ENCODE data around the gene ITGBL1. TPM values are rescaled to one million over a fixed set of nuclear protein-coding genes. Genes with fewer than 3 reads are reported as not detected.

The ITGBL1 gene
- total and polyA plus RNA-seq, 2 of the 13 experiments (the other 11 are each of a cell fraction or from before 2014, with no cell fraction given), result 0.02 TPM; not detected in 1

- TF ChIP-seq HIC2 (CRISPR knock-in tag; IDR thresholded peaks at IDR 0.05; ENCODE audit: low read depth) (no peak), SP5 (CRISPR knock-in tag; IDR thresholded peaks at IDR 0.05; ENCODE audit: borderline replicate concordance, low read depth) (0 out of 2 replicates have a peak, but pooled peaks have one; percentile 13), ZBTB14 (CRISPR knock-in tag; IDR thresholded peaks at IDR 0.05) (no peak), ZGPAT (CRISPR knock-in tag; IDR thresholded peaks at IDR 0.05) (peak; percentile 58; the same call in 1 of the 2 replicates), SOX6 (IDR thresholded peaks at IDR 0.05) (no peak), SOX6 (CRISPR knock-in tag; IDR thresholded peaks at IDR 0.05) (peak; percentile 58), SOX5 (CRISPR knock-in tag; IDR thresholded peaks at IDR 0.05; ENCODE audit: borderline replicate concordance) (peak; percentile 94), ZNF746 (CRISPR knock-in tag; IDR thresholded peaks at IDR 0.05) (no peak), EP300 (IDR thresholded peaks at IDR 0.05; ENCODE audit: low read depth in 2 of 2, low read length in 2 of 2) (peak in 1 of 2 experiments; percentile 33; a peak in 1 of 4 replicates), EP300 (CRISPR knock-in tag; IDR thresholded peaks at IDR 0.05; ENCODE audit: borderline replicate concordance) (no peak), FOXP1 (IDR thresholded peaks at IDR 0.05) (no peak), FOXP1 (CRISPR knock-in tag; IDR thresholded peaks at IDR 0.05) (peak; percentile 74), HHEX (CRISPR knock-in tag; IDR thresholded peaks at IDR 0.05) (0 out of 2 replicates have a peak, but pooled peaks have one; percentile 20), PITX1 (CRISPR knock-in tag; IDR thresholded peaks at IDR 0.05) (no peak), HOXA7 (CRISPR knock-in tag; IDR thresholded peaks at IDR 0.05) (no peak), NFIC (IDR thresholded peaks at IDR 0.05; ENCODE audit: low read length) (peak; percentile 65; the same call in 1 of the 2 replicates), AHDC1 (CRISPR knock-in tag; IDR thresholded peaks at IDR 0.05; ENCODE audit: borderline replicate concordance) (peak; percentile 36; the same call in 1 of the 2 replicates)
- TF ChIP-seq, protein P1, sequence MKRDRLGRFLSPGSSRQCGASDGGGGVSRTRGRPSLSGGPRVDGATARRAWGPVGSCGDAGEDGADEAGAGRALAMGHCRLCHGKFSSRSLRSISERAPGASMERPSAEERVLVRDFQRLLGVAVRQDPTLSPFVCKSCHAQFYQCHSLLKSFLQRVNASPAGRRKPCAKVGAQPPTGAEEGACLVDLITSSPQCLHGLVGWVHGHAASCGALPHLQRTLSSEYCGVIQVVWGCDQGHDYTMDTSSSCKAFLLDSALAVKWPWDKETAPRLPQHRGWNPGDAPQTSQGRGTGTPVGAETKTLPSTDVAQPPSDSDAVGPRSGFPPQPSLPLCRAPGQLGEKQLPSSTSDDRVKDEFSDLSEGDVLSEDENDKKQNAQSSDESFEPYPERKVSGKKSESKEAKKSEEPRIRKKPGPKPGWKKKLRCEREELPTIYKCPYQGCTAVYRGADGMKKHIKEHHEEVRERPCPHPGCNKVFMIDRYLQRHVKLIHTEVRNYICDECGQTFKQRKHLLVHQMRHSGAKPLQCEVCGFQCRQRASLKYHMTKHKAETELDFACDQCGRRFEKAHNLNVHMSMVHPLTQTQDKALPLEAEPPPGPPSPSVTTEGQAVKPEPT (CRISPR knock-in tag; IDR thresholded peaks at IDR 0.05; ENCODE audit: low read depth), result no peak
Measured at GRCh38 chr13:101579281-101579802, 126.9 kb downstream of the ITGBL1 start (continued).

All from HepG2 (cell line).